Measurements from ENCODE around the gene FAM107B.

FAM107B gene

DNA sequence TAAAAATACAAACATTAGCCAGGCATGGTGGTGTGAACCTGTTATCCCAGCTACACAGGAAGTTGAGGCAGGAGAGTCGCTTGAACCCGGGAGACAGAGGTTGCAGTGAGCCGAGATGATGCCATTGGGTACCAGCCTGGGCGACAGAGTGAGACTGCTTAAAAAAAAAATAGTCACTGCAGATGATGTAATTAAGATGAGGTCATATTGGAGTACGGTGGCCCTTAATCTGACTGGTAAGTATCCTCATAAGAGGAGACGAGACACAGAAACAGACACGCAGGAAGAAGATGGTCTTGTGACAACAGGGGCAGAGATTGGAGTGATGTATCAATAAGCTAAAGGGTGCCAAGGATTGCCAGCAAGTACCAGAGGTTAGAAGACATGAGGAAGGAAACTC is 156.0 kb downstream of the FAM107B start:
- DNase-seq: no peak

DNA sequence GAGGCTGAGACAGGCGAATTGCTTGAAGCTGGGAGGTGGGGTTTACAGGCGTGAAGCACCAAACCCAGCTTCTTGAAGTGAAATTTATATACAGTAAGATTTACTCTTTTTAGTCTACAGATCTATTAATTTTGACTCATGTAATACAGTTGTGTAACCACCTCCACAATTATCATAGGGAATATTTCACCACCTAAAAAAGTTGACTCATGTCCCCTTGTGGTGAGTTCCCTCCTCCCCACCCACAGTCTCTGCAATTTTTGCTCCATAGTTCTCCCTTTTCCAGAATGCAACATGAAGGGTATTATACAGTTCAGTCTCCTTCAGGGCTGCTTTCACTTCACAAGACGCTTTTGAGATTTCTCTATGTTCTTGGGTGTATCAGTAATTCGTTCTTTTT is 156.8 kb downstream of the FAM107B start:
- no peak for DNase-seq

DNA sequence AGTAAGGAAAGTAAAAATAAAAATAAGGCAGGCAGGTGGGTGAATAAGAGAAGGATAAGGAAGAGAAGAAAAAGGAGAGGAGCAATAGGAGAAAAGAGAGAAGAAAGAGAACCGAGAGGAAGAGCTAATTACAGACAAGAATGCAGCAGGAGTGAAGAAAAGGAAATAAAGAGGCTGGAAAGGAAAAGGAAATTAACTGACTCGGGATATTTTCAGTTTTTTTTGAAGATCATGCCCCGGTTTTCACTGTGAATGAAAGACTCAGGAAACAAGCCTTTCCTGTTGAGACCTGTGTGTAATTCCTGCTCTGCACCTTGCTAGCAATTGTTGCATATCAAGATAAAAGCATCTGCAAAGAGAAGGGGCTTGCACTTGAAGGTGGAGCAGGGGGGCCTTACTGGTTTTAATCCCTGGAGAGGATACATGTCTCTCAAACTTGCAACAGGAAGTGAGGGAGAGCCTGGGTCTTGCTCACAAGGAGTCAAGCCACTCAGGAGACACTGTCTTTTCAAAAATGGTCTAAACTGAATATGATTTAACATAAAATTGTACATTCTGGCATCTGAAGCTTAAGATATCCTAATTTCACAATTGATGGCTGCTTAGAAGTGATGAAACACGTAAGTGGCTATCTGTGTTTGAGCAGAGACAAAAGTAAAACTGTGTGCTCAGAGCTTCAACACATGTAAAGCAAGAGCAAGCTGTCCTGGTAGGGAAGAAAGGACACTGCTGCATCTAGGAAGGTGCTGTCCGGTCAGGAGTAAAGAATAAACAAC is 157.6 kb downstream of the FAM107B start:
- DNase-seq: no peak

DNA sequence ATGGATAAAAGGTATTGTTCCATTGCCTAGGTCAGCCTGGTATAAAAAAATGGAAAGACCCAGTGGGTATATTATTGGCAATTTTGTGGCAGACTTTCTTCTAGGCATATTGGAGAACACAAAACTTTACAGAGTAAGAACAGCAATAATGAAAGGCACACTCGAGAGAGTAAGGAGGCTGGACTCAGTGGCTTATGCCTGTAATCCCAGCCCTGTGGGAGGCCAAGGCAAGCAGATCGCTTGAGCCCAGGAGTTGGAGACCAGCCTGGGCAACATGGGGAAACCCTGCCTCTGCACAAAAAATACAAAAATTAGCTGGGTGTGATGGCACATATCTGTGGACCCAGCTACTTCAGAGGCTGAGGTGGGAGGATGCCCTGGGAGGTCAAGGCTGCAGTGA is 158.2 kb downstream of the FAM107B start:
- DNase-seq: no peak

DNA sequence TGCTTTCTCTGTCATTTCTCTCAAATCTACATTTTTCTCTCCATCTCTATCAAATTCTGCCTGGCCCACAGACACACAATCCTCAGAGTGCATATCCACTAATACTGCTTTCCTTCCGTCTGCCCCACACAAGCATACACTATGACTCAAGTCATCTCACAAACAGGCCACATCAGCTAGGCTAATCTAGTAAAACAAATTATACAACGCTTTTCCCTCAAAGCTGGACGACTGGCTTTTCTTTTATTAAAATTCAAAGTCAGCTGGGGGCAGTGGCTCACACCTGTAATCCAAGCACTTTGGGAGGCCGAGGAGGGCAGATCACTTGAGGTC is 161.1 kb downstream of the FAM107B start:
- no peak for DNase-seq

DNA sequence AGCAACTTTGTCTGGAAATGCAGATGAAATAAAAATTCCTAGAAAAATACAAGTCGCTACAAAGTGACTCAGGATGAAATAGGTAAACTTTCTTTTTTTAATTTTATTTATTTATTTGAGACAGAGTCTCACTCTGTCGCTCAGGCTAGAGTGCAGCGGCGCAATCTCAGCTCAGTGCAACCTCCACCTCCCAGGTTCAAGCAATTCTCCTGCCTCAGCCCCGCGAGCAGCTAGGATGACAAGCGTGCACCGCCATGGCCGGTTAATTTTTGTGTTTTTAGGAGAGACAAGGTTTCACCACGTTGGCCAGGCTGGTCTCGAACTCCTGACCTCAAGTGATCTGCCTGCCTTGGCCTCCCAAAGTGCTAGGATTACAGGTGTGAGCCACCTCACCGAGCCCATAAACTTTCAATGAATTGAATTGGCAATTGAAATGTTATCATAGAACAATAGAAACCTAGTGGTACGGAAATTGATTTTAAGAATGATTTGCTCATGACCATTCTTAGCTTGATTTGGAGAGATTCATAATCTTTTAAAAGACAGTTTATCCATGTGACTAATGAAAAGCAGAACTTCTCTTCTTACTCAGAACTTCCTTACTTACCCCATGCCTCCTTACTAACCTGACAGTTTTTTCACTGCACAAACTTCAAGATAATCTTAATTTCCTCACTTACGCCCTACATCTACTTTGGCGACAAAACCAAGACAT is 161.7 kb downstream of the FAM107B start:
- no peak for DNase-seq

DNA sequence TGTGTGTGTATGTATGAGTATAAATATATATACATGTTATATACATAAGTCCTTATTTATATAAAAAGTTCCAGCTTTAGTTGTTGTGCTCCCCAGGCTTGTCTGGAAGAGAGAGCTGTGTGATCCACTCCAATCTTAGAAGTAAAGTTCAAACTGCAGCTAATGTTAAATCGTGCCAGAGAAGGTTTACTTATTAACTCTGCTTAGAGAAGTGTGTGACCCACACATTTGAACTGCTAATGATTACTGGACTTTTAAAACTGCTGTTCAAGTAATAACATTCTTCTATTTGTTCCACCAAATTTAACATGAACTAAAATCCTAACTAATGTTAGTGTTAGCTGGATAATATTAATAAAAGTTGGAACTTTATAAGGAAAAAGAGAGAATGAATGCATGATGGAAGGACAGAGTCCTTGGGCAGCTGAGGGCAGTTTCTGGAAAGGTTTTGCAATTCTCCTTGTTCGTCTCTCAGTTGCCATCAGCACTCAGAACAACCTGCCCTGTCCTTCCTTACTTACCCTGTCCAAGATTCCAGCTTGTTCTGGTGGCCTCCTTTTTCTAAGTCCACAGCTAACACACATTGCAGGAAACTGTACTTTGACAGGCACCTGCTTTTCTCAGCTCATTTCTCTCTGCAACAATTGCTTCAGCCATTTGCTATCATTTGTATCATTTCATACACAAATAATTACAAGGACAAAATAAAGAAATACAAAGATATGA is 162.6 kb downstream of the FAM107B start:
- DNase-seq: no peak

DNA sequence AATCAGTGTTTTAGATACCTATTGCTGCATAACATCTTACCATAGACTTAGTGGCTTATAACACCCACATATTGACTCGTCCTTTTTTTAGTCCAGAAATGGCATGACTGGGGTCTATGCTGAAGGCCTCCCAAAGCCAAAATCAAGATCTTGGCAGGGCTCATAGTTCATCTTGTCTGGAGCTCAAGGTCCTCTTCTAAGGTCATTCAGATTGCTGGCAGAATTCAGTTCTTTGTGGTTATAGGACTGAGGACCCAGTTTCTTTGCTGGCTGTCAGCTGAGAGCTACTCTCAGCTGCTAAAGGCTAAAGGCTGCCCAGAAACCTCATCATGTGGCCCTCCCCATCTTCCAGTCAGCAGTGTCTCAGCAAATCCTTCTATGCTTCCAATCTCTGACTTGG is 165.5 kb downstream of the FAM107B start:
- DNase-seq: no peak

DNA sequence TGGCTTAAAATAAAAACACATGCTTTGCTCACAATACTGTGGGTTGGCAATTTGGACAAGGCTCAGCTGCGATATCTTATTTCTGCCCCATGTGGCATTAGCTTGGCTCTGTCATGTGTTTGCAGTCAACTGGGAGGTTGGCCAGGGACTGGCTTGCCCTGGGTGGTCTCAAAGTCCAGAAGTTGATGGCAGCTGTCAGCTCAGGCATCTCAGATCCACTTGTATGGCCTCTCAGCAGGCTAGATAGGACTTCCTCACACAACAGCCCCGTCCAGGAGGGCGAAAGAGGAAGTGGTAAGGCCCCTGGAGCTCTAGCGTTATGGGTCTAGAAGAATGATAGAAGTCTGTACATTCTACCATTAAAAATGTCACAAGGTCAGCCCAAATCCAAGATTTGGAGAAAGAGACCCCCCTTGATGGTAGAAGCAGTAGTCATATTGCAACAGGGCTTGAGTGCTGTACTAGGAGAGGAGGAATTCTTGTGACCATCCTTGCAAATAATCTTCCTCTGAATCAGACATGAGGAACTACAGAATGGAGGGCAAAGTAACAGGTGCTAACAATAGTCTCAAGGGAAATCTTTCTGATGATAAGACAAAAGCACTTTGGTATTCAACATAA is 166.2 kb downstream of the FAM107B start:
- DNase-seq: no peak

DNA sequence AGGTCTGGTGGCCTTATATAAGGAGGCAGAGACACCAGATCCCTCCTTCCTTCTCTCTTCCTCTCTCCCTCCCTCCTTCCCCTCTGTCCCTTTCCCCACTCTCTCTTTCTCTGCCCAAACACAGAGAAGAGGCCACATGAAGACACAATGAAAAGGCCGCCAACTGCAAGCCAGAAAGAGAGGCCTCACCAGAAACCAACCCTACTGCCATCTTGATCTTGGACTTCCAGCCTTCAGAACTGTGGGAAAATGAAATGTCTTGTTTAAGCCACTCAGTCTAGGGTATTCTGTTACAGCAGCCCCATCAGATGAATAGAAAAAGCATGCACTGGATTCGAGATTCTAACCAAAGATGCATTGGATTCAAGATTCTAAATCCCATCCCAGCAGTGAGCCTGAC is 168.1 kb downstream of the FAM107B start:
- DNase-seq: no peak

DNA sequence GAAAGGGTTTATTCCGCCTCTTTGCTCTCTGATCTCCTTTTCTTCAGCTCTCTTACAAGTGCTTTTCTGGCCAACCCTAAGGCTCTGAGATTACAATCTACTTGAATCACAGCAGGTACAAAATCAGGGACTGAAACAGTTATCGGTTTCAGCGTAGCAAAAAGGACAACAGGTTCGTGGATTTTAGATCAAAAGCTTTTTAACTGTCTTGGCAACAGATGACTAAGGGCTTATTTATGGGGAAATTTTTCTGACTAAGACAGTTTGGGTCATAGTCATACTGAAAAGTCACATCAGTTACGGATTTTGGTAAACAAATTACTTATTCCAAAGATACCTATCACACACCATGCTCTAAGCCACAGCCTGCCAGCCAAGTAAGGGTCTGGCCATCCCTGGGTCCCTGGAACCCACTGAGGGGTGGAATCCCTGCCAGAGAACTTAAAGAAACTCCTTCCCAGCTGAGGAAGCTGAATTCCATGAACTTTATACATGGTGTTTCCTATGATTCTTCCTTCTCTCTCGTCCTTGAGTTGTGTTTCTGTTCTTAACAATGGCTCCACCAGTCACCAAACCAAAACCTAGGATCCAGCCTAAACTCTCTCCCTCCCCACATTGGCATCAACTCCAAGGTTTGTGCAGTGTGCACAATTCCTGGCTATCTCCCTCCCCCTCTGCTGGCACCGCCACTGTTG is 169.3 kb downstream of the FAM107B start:
- no peak for DNase-seq

DNA sequence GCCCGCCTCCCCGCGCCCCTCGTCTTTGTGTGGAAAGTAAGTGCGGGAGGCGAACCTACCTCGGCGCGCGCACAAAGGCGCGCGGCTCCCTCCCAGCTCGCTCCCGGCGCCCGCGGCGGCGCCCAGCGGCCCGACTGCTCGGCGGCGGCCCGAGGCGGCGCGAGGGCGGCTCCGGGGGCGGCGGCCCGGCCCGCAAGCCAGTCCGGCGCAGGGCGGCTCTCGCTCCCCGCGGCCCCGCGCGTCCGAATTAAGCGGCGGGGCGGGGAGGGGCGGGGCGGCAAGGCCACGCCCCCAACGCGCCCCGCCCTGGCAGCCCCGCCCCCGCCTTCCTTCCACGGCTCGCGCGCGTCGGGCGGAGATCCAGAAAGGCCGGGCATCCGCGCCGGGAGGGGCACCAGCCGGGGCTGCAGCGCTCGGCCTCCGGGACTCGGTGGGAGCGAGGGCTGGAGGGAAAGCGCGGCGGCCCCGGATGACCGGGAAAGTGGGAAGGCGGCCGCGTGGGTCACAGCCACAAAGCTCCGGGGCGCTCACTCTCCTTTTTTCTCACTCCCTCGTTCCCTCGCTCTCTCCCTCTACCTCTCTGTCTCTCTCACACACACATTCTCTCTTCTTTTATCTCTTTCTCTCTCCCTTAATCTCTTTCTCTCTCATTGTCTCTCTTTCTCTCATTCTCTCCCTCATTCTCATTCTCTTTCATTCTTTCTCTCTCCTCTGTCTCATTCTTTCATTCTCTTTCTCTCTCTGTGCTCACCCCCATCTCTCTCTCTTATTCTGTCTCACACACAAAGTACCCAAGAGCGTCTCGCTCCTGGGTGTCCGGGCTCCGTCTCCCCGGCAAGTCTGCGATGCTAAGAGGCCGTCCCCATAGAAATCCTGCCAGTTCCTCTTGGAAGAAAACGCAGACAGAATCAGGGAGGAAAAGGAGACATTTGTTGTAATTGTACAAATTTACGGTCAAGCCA is 170.2 kb downstream of the FAM107B start:
- DNase-seq: peak; percentile 84

DNA sequence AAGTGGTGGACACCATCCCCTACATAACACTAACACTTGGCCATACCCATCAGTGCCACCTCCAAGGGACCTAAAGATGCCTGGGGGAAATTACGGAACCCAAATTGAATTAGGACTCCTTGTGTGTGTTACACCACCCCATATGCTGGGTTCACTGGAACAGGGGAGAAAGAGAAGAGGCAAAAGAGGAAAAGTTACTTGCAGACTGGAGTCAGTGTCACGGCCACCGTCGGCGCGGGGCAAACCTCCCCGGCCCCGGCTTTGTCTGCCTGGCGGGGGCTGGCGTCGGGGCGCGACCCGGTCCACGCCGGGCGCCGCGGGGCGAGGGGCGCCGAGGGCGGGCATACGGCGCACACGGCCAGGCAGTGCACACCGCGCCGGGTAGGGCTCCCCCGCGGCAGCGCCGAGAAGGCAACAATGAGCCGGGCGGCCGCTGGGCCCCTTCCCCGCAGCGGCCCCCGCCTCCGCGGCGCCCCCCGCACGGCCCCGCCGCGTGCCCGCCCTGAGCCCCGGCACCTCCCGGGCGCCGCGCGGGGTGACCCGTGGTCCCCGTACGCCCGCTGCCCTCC is 171.1 kb downstream of the FAM107B start:
- peak; percentile 44 for DNase-seq

DNA sequence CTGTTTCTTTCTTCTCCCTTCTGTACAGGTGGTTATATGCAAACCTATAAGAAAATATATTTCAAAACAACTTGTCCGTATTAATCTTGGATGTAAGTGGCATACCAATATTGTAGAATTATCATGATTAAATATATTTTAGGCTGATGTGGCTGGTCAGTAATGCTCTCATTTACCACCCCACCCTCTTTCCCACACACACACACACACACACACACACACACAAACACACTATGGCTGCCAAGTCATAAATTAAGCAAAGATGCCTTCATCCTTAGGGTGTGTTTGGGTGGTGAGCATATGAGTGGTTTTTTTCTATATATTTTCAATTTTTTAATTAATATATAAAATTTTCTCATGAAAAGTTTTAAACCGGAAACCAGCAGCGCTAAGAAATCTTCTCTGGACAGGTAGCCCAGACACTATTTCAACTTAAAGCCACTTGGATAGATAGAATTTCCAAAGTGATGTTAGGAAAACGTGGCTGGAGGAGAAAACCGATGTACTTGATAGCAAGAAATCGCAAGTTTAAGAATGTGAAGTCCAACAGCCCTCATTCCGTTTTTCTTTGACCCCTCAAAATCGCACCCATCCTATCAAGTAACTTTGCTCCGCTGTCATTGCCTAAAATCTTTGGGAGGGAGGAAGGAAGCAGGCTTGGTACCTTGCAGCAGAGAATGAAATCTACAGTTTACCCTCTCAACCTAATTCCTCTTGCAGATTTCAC is 171.7 kb downstream of the FAM107B start:
- no peak for DNase-seq

DNA sequence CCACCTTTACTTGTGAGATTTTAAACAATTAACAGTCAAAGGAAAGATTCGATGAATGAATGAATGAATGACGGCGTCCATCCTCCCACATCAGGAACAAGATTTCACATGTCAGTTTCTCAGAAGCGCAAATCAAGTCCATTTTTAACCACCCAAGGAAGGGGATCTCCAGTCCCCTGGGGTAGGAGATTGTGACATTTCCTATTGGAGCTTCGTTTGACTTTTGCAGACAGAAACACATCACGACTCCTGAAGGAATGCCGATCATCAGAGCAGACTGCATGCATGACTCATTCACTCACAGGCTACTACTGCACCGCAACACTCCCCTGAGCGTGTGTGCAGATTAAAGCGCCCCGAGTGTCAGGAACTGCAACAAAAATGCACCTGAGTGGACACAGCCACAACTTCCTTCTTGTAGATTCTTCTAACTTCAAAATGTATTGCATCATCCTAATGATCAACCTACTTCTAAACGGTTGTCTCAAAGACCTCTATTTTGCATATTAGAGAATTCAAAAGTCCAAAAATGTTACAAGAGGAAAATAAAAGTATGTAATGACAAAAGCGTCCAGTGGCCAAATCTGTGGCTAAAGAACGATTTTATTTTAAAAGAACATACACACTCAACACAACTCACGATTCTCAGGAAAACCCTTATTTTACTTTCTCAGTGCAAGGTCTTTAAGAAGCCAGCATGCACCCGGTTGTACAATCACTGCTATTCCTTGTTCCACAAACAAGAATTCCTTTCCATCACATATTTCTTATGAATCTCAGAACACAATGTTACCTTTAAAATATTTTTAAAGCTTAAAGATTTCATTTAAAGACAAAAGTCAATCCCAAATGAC is 172.6 kb downstream of the FAM107B start:
- peak; percentile 7 for DNase-seq

DNA sequence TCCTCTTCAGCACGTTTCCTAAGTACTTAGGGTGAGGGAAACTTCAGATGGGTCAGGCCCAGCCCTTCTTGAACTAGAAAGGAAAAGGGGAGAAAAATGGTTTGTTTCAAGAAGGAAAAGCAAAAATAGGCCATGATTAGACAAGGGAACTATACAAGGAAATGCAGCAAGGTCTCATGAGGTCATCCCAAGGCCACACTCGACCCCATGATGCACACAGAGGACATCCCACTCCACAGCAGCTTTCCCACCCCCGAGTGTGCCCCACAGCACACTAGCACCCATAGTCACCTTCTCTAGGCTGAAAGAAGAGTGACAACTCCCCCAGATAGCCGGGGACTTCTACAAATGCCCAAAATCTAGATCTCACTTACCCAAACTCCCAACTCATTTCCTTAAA is 173.4 kb downstream of the FAM107B start:
- DNase-seq: no peak

DNA sequence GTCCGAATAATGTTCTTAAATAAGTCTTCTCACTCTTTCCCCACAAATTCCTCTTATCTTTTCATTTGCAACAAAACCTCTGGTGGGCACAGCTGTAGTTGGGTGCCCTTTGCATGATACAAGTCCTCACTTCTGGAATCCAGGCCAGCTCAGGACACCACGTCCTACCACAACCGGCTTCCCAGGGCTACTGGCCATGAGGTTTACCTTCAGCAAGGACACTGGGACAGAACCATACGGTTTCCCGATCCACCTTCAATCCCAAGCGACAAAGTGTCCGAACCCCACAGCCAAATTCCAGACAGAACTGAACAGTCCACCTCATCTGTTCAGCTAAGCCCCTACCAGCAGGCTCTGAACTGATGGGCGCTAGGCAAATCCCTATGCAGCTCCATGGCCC is 174.6 kb downstream of the FAM107B start:
- DNase-seq: no peak

DNA sequence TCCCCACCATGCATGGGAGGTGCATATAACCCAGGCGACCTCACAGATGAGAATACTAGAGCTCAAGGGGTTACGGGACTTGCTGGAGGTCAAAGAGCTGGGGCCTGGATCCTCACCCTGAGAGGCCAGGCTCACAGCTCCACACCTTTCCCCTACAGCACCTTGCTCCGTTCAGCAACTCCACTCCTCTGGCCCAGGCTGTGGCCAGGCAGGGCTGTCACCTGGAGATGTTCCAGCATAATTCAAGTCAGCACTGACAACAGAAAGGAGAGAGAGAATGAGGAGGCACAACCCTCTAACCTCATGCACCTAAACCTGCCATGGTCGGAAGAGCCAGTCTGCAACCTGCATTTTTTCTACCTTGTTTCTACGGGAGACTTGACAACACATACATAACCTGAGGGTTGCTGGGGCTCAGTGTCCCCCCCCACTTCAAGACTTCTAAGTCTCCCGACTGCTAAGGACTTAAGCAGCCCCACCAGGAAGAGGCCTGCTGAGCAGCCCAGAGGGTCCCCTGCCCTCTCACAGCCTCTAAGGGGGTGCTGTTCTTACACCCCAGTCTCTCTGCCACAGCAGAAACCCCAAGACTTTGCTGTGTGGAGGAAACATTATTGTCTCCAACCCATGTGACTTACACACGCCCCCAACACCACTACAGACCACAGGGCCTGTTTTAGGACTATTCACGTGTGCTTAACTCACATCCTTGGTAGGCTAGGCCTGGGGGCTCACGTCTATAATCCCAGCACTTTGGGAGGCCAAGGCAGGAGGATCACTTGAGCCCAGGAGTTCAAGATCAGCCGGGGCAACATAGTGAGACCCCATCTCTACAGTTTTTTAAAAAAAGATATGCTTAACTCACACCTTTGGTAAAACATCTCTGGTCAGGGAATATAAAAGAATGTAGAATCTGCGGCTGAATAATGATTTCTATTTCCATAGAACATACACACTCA is 175.6 kb downstream of the FAM107B start:
- no peak for DNase-seq
